Activated naive CD4-positive, alpha-beta T cell treated with anti-CD3 and anti-CD28 coated beads, Interleukin-2, amount 50 U/mL, for 72 hours (primary cell): ENCODE measurements around the gene CCSER1. TPM values are rescaled to one million over a fixed set of nuclear protein-coding genes. Genes with fewer than 3 reads are reported as not detected.
"Not testable (repeated sequence)": the region's sequence is repeated elsewhere in the genome, so short reads cannot be mapped to it uniquely, and the experiment has no call there.

Experiments used
- ATAC-seq, 2 donors: fragments of 150-1000 bp; cut with Tn5 transposase; 2 replicates each; pipeline ENCODE4 v1.10.0; 2021; ENCODE audit warnings: mild to moderate bottlenecking in 2 of 2, moderate library complexity in 2 of 2
- DNase-seq, 2 donors: peaks; one replicate each; pipeline ENCODE4 v3.0.0; 2021 to 2022; ENCODE audit warnings: low spot score in 2 of 2
- H3K27ac Mint-ChIP-seq, 2 donors: one replicate each; pipeline ENCODE4 v1.8.0; 2022; ENCODE audit warnings: mild to moderate bottlenecking in 2 of 2, mixed read lengths in 2 of 2
- H3K36me3 Mint-ChIP-seq, 2 donors: one replicate each; pipeline ENCODE4 v1.8.0; 2022; ENCODE audit warnings: mixed read lengths in 2 of 2
- H3K9me3 Mint-ChIP-seq, 2 donors: one replicate each; pipeline ENCODE4 v1.8.0; 2022; ENCODE audit warnings: mixed read lengths in 2 of 2
- total RNA-seq, 2 donors: library from RNA; stranded (reverse); gene quantifications; one replicate each; pipeline ENCODE4 v1.2.3, GENCODE V29; 2022

The CCSER1 gene
- total RNA-seq, 2 donors from 2014 or later: 0.23 TPM; not detected in 1

GRCh38 chr4:91127831-91128230 lies 1000.6 kb downstream of the CCSER1 start:
- H3K27ac Mint-ChIP-seq: no peak overlapping the region
- ATAC-seq: no peak
- H3K36me3 Mint-ChIP-seq: no peaks in the 10 kb centered on the region
- peaks cover 0 to 5% of the 10 kb centered on the region in 2 donors for H3K9me3 Mint-ChIP-seq
- DNase-seq: no peak

DNA sequence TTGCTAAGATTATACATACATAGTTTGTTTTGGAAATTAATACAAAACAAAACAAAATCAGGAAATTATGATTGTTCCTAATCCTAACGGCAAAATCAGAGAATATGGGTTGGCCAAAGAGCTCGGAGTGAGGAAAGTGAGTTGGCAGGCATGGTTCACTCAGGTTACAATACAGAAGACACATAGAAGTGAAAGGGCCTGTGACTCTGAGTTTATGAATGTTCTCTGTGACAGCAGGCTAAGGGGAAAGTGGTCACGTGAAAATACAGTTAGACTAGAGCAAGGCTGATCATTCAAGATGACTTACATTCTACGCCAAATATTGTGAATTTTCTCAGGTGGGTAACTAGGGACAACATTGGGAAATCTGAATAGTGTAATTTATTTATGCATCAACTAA lies 1001.3 kb downstream of the CCSER1 start:
- H3K36me3 Mint-ChIP-seq: no peaks in the 10 kb centered on the region
- H3K27ac Mint-ChIP-seq: no peak overlapping the region
- no peak for DNase-seq

GRCh38 chr4:91147067-91147466 lies 1019.9 kb downstream of the CCSER1 start:
- Mint-ChIP-seq H3K27ac (no peak overlapping the region), H3K9me3 (peaks cover 46 to 47% of the 10 kb centered on the region in 2 donors), H3K36me3 (peaks cover 0 to 13% of the 10 kb centered on the region in 2 donors)
- ATAC-seq: no peak
- no peak for DNase-seq

More for the DNA sequence above, 1001.3 kb downstream of the CCSER1 start:
- no peak for ATAC-seq
- H3K9me3 Mint-ChIP-seq: peaks cover 0 to 9% of the 10 kb centered on the region in 2 donors

DNA sequence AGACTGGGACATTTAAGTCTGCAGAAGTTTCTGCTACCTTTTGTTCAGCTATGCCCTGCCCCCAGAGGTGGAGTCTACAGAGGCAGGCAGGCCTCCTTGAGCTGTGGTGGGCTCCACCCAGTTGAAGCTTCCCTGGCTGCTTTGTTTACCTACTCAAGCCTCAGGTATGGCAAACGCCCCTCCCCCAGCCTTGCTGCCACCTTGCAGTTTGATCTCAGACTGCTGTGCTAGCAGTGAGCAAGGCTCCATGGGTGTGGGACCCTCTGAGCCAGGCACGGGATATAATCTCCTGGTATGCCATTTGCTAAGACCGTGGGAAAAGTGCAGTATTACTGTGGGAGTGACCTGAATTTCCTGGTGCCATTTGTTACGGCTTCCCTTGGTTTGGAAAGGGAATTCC lies 1026.8 kb downstream of the CCSER1 start:
- not testable (repeated sequence) for DNase-seq
- peaks cover 35 to 40% of the 10 kb centered on the region in 2 donors for H3K9me3 Mint-ChIP-seq
- peaks cover 0 to 15% of the 10 kb centered on the region in 2 donors for H3K36me3 Mint-ChIP-seq

DNA sequence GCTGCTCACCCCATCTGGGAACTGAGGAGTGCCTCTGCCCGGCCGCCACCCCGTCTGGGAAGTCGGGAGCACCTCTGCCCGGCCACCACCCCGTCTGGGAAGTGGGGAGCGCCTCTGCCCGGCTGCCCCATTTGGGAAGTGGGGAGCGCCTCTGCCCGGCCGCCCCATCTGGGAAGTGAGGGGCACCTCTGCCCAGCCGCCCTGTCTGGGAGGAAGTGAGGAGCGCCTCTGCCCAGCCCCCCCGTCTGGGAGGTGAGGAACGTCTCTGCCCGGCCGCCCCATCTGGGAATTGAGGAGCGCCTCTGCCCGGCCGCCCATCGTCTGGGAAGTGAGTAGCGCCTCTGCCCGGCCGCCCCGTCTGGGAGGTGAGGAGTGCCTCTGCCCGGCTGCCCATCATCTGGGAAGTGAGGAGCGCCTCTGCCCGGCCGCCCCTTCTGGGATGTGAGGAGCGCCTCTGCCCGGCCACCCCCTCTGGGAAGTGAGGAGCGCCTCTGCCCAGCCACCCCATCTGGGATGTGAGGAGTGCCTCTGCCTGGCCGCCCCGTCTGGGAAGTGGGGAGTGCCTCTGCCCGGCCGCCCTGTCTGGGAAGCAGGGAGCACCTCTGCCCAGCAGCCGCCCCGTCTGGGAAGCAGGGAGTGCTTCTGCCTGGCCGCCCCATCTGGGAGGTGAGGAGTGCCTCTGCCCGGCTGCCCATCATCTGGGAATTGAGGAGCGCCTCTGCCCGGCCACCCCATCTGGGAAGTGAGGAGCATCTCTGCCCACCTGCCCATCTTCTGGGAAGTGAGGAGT lies 1040.9 kb downstream of the CCSER1 start:
- Mint-ChIP-seq H3K36me3 (peaks cover 0 to 15% of the 10 kb centered on the region in 2 donors), H3K9me3 (peaks cover 15 to 29% of the 10 kb centered on the region in 2 donors)
- not testable (repeated sequence) for DNase-seq, H3K27ac Mint-ChIP-seq, ATAC-seq

More for the DNA sequence above, 1026.8 kb downstream of the CCSER1 start:
- ATAC-seq, H3K27ac Mint-ChIP-seq: not testable (repeated sequence)

GRCh38 chr4:91170768-91171167 lies 1043.6 kb downstream of the CCSER1 start:
- no peak for DNase-seq
- H3K36me3 Mint-ChIP-seq: peaks cover 0 to 4% of the 10 kb centered on the region in 2 donors
- peaks cover 5 to 11% of the 10 kb centered on the region in 2 donors for H3K9me3 Mint-ChIP-seq
- no peak for ATAC-seq
- H3K27ac Mint-ChIP-seq: no peak overlapping the region

- ATAC-seq (no peak), DNase-seq (no peak)
- Mint-ChIP-seq H3K9me3 (peaks cover 5 to 11% of the 10 kb centered on the region in 2 donors), H3K36me3 (peaks cover 0 to 4% of the 10 kb centered on the region in 2 donors), H3K27ac (no peak overlapping the region)
These were observed 1044.0 kb downstream of the CCSER1 start for GRCh38 chr4:91171217-91171616.

- H3K27ac Mint-ChIP-seq, ATAC-seq, DNase-seq, H3K36me3 Mint-ChIP-seq: not testable (repeated sequence)
- H3K9me3 Mint-ChIP-seq: peaks cover 23 to 26% of the 10 kb centered on the region in 2 donors
These were observed 1057.9 kb downstream of the CCSER1 start for GRCh38 chr4:91185061-91185460.

GRCh38 chr4:91198951-91199350 lies 1071.8 kb downstream of the CCSER1 start:
- ATAC-seq (no peak), DNase-seq (no peak)
- no peaks in the 10 kb centered on the region for H3K36me3 Mint-ChIP-seq
- no peak overlapping the region for H3K27ac Mint-ChIP-seq
- H3K9me3 Mint-ChIP-seq: peaks cover 0 to 3% of the 10 kb centered on the region in 2 donors

DNA sequence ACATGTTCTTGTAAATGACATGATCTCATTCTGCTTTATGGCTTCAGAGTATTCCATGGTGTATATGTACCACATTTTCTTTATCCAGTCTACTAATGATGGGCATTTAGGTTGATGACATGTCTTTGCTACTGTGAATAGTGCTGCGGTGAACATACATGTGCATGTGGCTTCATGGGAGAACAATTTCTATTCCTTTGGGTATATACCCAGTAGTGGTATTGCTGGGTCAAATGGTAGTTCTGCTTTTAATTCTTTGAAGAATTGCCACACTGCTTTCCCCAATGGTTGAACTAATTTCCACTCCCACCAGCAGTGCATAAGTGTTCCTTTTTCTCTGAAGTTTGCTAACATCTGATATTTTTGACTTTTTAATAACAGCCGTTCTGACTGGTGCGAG lies 1080.3 kb downstream of the CCSER1 start:
- DNase-seq (no peak), ATAC-seq (no peak)
- H3K9me3 Mint-ChIP-seq: peaks cover 12 to 17% of the 10 kb centered on the region in 2 donors
- H3K27ac Mint-ChIP-seq: no peak overlapping the region
- H3K36me3 Mint-ChIP-seq: no peaks in the 10 kb centered on the region

DNA sequence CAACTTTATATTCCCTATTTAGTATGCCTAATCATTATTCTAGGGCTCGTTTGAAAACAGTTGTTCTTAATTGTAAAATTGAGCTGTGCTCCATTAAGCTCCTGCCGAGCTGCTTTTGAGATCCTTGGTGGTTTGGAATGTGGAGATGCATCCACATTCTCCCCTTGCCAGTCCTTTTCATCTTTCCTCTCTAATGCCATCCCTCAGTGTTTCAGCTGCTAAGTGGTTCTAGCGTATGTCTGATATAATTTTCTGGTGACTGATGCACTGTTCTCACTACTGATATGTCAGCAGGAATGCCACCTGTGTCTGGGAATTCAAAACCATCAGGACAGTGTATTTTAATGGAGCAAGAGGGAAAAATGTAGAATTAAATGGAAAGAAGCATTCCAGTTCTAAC lies 1085.0 kb downstream of the CCSER1 start:
- no peak for DNase-seq
- no peaks in the 10 kb centered on the region for H3K36me3 Mint-ChIP-seq
- peaks cover 19 to 23% of the 10 kb centered on the region in 2 donors for H3K9me3 Mint-ChIP-seq

GRCh38 chr4:91217831-91218403 lies 1090.7 kb downstream of the CCSER1 start:
- not testable (repeated sequence) for H3K36me3 Mint-ChIP-seq, ATAC-seq, H3K27ac Mint-ChIP-seq, DNase-seq
- peaks cover 11 to 17% of the 10 kb centered on the region in 2 donors for H3K9me3 Mint-ChIP-seq

More for the DNA sequence above, 1085.0 kb downstream of the CCSER1 start:
- ATAC-seq: no peak
- no peak overlapping the region for H3K27ac Mint-ChIP-seq

DNA sequence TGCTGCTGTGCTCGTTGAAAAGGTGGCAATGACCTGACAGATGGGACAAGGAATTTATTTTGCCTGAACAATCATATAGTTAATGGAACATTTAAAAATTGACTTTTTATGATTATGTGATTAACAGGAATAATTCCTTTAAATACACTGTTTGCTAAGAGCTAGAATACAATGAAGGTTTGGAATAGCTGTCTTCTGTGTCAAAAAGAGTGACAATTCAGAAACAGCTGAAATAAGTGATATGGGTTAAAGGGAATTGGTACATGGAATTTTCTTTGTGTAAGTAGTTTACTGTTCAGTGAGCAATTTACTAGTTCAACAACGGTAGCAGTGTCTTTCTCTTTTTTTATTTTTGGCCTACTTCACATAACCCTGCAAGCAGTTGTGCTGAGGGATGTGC lies 1093.1 kb downstream of the CCSER1 start:
- H3K9me3 Mint-ChIP-seq: peaks cover 11 to 22% of the 10 kb centered on the region in 2 donors
- ATAC-seq (no peak), DNase-seq (no peak)
- H3K27ac Mint-ChIP-seq: no peak overlapping the region
- H3K36me3 Mint-ChIP-seq: no peaks in the 10 kb centered on the region

- no peak for DNase-seq
These were observed 1094.8 kb downstream of the CCSER1 start for GRCh38 chr4:91222014-91222413.

DNA sequence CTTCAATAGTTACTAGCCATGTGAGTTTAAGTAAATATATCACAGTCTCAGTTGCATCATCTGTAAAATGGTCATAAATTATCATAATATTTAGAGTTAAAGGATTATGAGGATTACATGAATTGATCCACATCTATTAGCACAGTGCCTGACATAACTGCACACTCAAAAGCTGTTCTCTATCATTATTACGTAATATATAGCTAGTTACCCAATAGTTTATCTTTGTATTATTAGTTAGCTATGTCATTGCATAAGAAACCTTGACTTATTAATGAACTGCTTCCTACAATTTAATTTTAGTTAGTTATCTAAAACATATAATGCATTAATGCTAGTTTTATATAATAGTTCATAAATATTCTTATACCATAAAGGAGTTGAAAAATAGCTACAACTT lies 1099.7 kb downstream of the CCSER1 start:
- Mint-ChIP-seq H3K36me3 (no peaks in the 10 kb centered on the region), H3K9me3 (peaks cover 6 to 7% of the 10 kb centered on the region in 2 donors), H3K27ac (no peak overlapping the region)
- DNase-seq (no peak), ATAC-seq (no peak)

More at GRCh38 chr4:91222014-91222413, 1094.8 kb downstream of the CCSER1 start:
- no peaks in the 10 kb centered on the region for H3K36me3 Mint-ChIP-seq
- no peak for ATAC-seq
- H3K27ac Mint-ChIP-seq: no peak overlapping the region
- peaks cover 13 to 16% of the 10 kb centered on the region in 2 donors for H3K9me3 Mint-ChIP-seq

- no peaks in the 10 kb centered on the region for H3K36me3 Mint-ChIP-seq
- H3K9me3 Mint-ChIP-seq: peaks cover 4 to 10% of the 10 kb centered on the region in 2 donors
- ATAC-seq: no peak
- H3K27ac Mint-ChIP-seq: no peak overlapping the region
- DNase-seq: no peak
These were observed 1101.5 kb downstream of the CCSER1 start for GRCh38 chr4:91228659-91229058.

- H3K36me3 Mint-ChIP-seq: no peaks in the 10 kb centered on the region
- H3K27ac Mint-ChIP-seq: no peak overlapping the region
- DNase-seq (no peak), ATAC-seq (no peak)
- peaks cover 4 to 14% of the 10 kb centered on the region in 2 donors for H3K9me3 Mint-ChIP-seq
These were observed 1106.0 kb downstream of the CCSER1 start for GRCh38 chr4:91233164-91233563.
